Testis (tissue), 2 donors: Measurements from ENCODE around the gene FBXO34.

ENCODE experiments used
- POLR2A ChIP-seq: fragments of 450-650 bp; IDR thresholded peaks from one replicate; pipeline ENCODE4 v1.6.1; 2017; ENCODE audit warnings: antibody characterized with exemption, mild to moderate bottlenecking, moderate library complexity
- TF ChIP-seq, protein P1 (sequence below), 3 experiments: fragments of 450-650 bp in 2 of 3; fragments of 200-600 bp in 1 of 3; sonication (generic) in 1 of 3; IDR thresholded peaks; one replicate each; pipeline ENCODE4 v1.5.1; 2016 to 2019; ENCODE audit warnings: antibody characterized with exemption in 3 of 3, mild to moderate bottlenecking in 2 of 3, moderate library complexity in 1 of 3

DNA sequence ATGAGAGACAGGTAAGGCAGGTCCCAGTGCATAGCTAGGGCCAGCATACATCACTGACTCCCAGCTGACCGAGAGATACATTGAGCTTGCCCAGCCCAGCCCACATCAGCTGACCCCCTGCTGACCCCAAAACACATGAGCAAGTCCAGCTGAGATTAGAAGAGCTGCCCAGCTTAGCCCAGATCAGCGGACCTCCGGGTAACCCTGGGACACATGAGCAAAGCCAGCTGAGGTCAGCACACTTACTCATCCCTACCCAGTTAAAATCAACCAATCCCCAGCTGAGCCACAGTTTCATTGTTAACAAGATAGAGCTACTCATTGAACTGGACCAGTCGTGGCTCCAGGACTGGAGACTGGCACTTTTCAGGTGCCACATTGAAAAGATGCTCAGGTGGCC, 21.8 kb upstream of the FBXO34 start:
- TF ChIP-seq, protein P1, sequence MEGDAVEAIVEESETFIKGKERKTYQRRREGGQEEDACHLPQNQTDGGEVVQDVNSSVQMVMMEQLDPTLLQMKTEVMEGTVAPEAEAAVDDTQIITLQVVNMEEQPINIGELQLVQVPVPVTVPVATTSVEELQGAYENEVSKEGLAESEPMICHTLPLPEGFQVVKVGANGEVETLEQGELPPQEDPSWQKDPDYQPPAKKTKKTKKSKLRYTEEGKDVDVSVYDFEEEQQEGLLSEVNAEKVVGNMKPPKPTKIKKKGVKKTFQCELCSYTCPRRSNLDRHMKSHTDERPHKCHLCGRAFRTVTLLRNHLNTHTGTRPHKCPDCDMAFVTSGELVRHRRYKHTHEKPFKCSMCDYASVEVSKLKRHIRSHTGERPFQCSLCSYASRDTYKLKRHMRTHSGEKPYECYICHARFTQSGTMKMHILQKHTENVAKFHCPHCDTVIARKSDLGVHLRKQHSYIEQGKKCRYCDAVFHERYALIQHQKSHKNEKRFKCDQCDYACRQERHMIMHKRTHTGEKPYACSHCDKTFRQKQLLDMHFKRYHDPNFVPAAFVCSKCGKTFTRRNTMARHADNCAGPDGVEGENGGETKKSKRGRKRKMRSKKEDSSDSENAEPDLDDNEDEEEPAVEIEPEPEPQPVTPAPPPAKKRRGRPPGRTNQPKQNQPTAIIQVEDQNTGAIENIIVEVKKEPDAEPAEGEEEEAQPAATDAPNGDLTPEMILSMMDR (IDR thresholded peaks at IDR 0.05), result no peak
- no peak for TF ChIP-seq POLR2A
